Caco-2 (cell line): Measurements from ENCODE around the gene GP1BB. TPM values are rescaled to one million over a fixed set of nuclear protein-coding genes. Genes with fewer than 3 reads are reported as not detected.
"Not testable (repeated sequence)": the region's sequence is repeated elsewhere in the genome, so short reads cannot be mapped to it uniquely, and the experiment has no call there.

Experiments
- BruUV-seq: library from RNA; stranded (reverse); fragments of 400-500 nt; replicated peaks from 2 replicates; lab custom pipeline; 2021; lab: Mats Ljungman, UMichigan
- CTCF ChIA-PET: fragments of 300-600 bp; sonication (Branson Sonifier 250); formaldehyde crosslinking; loops from one replicate; lab custom pipeline; 2022; ENCODE audit warnings: antibody characterized with exemption; lab: Charles Lee
- POLR2A ChIA-PET: fragments of 300-600 bp; sonication (Branson Sonifier 250); formaldehyde crosslinking; loops from one replicate; lab custom pipeline; 2022; ENCODE audit warnings: antibody characterized with exemption; lab: Charles Lee
- DNase-seq, 2 experiments: peaks; one replicate each; pipeline versions ENCODE4 v3.0.0 to v3.0.0-alpha.2; 2020 to 2022
- H3K27me3 ChIP-seq: replicated peaks from 2 replicates; pipeline ENCODE4 v1.6.0; 2011; ENCODE audit warnings: low read length; ENCODE audit not compliant: control insufficient read depth, insufficient read depth
- H3K36me3 ChIP-seq: 2 replicates; pipeline ENCODE4 v1.5.1; 2011; ENCODE audit warnings: low read length; ENCODE audit not compliant: control insufficient read depth, insufficient read depth
- H3K4me1 ChIP-seq: fragments of 250-450 bp; sonication (Bioruptor Pico); 2 replicates; pipeline ENCODE4 v1.5.1; 2020; ENCODE audit warnings: mild to moderate bottlenecking
- H3K4me3 ChIP-seq: 2 replicates; pipeline ENCODE4 v1.5.1; 2011; ENCODE audit warnings: low read depth, mild to moderate bottlenecking, control low read depth, low read length
- H3K9me3 ChIP-seq: fragments of 250-450 bp; sonication (Bioruptor Pico); 2 replicates; pipeline ENCODE4 v1.5.1; 2020; ENCODE audit warnings: mild to moderate bottlenecking, moderate library complexity
- H3K27ac Mint-ChIP-seq: one replicate; pipeline ENCODE4 v1.8.0; 2022; ENCODE audit warnings: mixed read lengths; ENCODE audit not compliant: unreplicated experiment
- H3K27me3 Mint-ChIP-seq: one replicate; pipeline ENCODE4 v1.8.0; 2022; ENCODE audit warnings: mixed read lengths; ENCODE audit not compliant: insufficient read depth, unreplicated experiment
- H3K36me3 Mint-ChIP-seq: one replicate; pipeline ENCODE4 v1.8.0; 2022; ENCODE audit warnings: mild to moderate bottlenecking, mixed read lengths; ENCODE audit not compliant: insufficient read depth, unreplicated experiment
- H3K4me1 Mint-ChIP-seq: one replicate; pipeline ENCODE4 v1.8.0; 2022; ENCODE audit warnings: low read depth, mixed read lengths; ENCODE audit not compliant: unreplicated experiment
- H3K4me3 Mint-ChIP-seq: one replicate; pipeline ENCODE4 v1.8.0; 2022; ENCODE audit warnings: mild to moderate bottlenecking, moderate library complexity, mixed read lengths; ENCODE audit not compliant: unreplicated experiment
- H3K9me3 Mint-ChIP-seq: one replicate; pipeline ENCODE4 v1.8.0; 2022; ENCODE audit warnings: mixed read lengths; ENCODE audit not compliant: unreplicated experiment
- intact Hi-C: fragments of 100-400 bp; cut with micrococcal nuclease; formaldehyde crosslinking; loops from one replicate; pipeline ENCODE4 v1.10.0; 2022; ENCODE audit not compliant: unreplicated experiment
- total RNA-seq: library from RNA; stranded (reverse); gene quantifications from 2 replicates; pipeline ENCODE4 v1.2.3, GENCODE V29; 2022
- TF ChIP-seq, protein P1 (sequence below), 2 experiments: fragments of 200-600 bp in 1 of 2; IDR thresholded peaks; 1 replicate in 1 of 2; 2 replicates in 1 of 2; pipeline versions ENCODE4 v1.5.1 to v1.8.0; 2011 to 2022; ENCODE audit warnings: antibody characterized with exemption in 1 of 2, control low read depth in 1 of 2, inconsistent platforms in 1 of 2, low read depth in 1 of 2, low read length in 1 of 2, mild to moderate bottlenecking in 1 of 2, moderate library complexity in 1 of 2; ENCODE audit not compliant: insufficient read depth in 1 of 2, severe bottlenecking in 1 of 2, unreplicated experiment in 1 of 2

GP1BB gene
- total RNA-seq, 1 experiment from 2014 or later = 1.0 TPM

DNA sequence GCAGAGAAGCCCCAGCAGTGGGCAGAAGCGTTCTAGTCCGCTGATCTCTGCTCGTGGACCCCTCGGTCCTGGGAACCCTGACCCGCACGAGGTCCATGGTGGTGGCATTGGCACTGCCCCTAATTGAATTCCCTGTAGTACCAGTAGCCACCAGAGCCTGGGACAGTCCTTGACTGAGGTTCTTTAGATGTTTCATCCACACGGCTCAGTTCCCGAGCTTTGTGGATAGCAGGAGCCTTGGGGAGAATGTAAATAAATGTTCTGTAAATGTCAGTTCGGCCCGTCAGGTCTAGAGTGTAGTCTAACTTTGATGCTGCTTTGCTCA, 48.4 kb upstream of the GP1BB start:
- Histone ChIP-seq H3K4me3 (no peak overlapping the region), H3K4me1 (no peaks in the 10 kb centered on the region), H3K9me3 (no peaks in the 10 kb centered on the region), H3K27me3 (no peaks in the 10 kb centered on the region), H3K36me3 (no peaks in the 10 kb centered on the region)
- ChIA-PET CTCF (no interaction called here), POLR2A (no interaction called here)
- TF ChIP-seq, protein P1, sequence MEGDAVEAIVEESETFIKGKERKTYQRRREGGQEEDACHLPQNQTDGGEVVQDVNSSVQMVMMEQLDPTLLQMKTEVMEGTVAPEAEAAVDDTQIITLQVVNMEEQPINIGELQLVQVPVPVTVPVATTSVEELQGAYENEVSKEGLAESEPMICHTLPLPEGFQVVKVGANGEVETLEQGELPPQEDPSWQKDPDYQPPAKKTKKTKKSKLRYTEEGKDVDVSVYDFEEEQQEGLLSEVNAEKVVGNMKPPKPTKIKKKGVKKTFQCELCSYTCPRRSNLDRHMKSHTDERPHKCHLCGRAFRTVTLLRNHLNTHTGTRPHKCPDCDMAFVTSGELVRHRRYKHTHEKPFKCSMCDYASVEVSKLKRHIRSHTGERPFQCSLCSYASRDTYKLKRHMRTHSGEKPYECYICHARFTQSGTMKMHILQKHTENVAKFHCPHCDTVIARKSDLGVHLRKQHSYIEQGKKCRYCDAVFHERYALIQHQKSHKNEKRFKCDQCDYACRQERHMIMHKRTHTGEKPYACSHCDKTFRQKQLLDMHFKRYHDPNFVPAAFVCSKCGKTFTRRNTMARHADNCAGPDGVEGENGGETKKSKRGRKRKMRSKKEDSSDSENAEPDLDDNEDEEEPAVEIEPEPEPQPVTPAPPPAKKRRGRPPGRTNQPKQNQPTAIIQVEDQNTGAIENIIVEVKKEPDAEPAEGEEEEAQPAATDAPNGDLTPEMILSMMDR (IDR thresholded peaks at IDR 0.05; ENCODE audit: insufficient read depth in 1 of 2, low read depth in 1 of 2, low read length in 1 of 2, severe bottlenecking in 1 of 2, unreplicated experiment in 1 of 2) = no peak
- H3K36me3 Mint-ChIP-seq = no peaks in the 10 kb centered on the region
- no peaks in the 10 kb centered on the region for H3K4me1 Mint-ChIP-seq
- no peak overlapping the region for H3K27ac Mint-ChIP-seq
- DNase-seq = no peak
- no peaks in the 10 kb centered on the region for H3K9me3 Mint-ChIP-seq
- H3K27me3 Mint-ChIP-seq = peaks cover 8% of the 10 kb centered on the region
- no peak overlapping the region for H3K4me3 Mint-ChIP-seq
- intact Hi-C loops = no loop called here
- no TSS peak for BruUV-seq

DNA sequence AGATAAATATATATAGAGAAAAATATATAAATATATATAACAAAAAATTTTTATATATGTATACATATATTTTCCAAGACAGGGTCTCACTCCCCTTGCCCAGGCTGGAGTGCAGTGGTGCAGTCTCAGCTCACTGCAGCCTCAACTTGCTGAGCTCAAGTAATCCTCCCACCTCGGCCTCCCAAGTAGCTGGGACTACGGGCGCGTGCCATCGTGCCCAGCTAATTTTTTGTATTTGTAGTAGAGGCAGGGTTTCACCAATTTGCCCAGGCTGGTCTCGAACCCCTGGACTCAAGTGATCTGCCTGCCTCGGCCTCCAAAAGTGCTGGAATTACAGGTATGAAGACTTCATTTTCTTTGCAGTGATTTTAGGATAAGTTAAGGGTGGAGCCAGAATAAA, 47.9 kb upstream of the GP1BB start:
- POLR2A ChIA-PET = no interaction called here
- Mint-ChIP-seq H3K36me3 (no peaks in the 10 kb centered on the region), H3K4me1 (no peaks in the 10 kb centered on the region), H3K27ac (no peak overlapping the region), H3K27me3 (peaks cover 8% of the 10 kb centered on the region), H3K9me3 (no peaks in the 10 kb centered on the region), H3K4me3 (no peak overlapping the region)
- Histone ChIP-seq H3K4me1 (no peaks in the 10 kb centered on the region), H3K4me3 (no peak overlapping the region), H3K36me3 (no peaks in the 10 kb centered on the region), H3K9me3 (no peaks in the 10 kb centered on the region), H3K27me3 (no peaks in the 10 kb centered on the region)
- TF ChIP-seq, protein P1 (IDR thresholded peaks at IDR 0.05; ENCODE audit: insufficient read depth in 1 of 2, low read depth in 1 of 2, low read length in 1 of 2, severe bottlenecking in 1 of 2, unreplicated experiment in 1 of 2) = no peak
- DNase-seq = no peak
- CTCF ChIA-PET = interaction anchor here (0.7 kb wide), 1 partner anchor 718 kb away, joined by 4 read pairs; no protein-coding TSS in a partner anchor
- no TSS peak for BruUV-seq
- intact Hi-C loops = no loop called here

DNA sequence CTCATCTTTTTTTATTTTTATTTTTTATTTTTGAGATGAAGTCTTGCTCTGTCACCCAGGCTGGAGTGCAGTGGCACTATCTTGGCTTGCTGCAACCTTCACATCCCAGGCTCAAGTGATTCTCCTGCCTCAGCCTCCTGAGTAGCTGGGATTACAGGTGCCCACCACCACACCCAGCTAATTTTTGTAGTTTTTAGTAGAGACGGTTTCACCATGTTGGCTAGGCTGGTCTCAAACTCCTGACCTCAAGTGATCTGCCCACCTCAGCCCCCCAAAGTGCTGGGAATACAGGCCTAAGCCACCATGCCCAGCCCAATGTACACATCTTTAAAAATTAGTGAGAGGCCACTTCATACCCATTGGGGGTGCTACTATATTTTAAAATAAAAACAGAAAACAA, 46.9 kb upstream of the GP1BB start:
- H3K9me3 Mint-ChIP-seq, H3K4me1 ChIP-seq, DNase-seq, H3K4me3 Mint-ChIP-seq, POLR2A ChIA-PET, H3K27ac Mint-ChIP-seq, BruUV-seq, H3K4me3 ChIP-seq, H3K27me3 Mint-ChIP-seq, H3K4me1 Mint-ChIP-seq, intact Hi-C loops, H3K36me3 Mint-ChIP-seq, H3K36me3 ChIP-seq, H3K9me3 ChIP-seq, H3K27me3 ChIP-seq: not testable (repeated sequence)
- CTCF ChIA-PET = interaction anchor here (0.6 kb wide), 1 partner anchor 116 kb away, joined by 3 read pairs; no protein-coding TSS in a partner anchor
